HEK293T (cell line): ENCODE measurements around the gene ASIP.

Experiments used
- CTCF ChIA-PET: fragments of 350-600 bp; formaldehyde crosslinking; extraction: SDS; loops from one replicate; lab custom pipeline; 2021; ENCODE audit warnings: antibody characterized with exemption, inconsistent platforms; lab: Yijun Ruan, JAX
- POLR2A ChIA-PET: fragments of 350-600 bp; formaldehyde crosslinking; extraction: SDS; loops from one replicate; lab custom pipeline; 2020; ENCODE audit warnings: antibody characterized with exemption, inconsistent platforms; lab: Yijun Ruan, JAX
- DNase-seq: peaks from one replicate; pipeline ENCODE4 v3.0.0; 2012; ENCODE audit warnings: mixed read lengths; ENCODE audit errors: extremely low spot score
- ARNT ChIP-seq: fragments of 450-650 bp; IDR thresholded peaks from 2 replicates; pipeline ENCODE4 v1.6.1; 2017; ENCODE audit warnings: mild to moderate bottlenecking
- BHLHE40 ChIP-seq: fragments of 450-650 bp; IDR thresholded peaks from 2 replicates; pipeline ENCODE4 v1.6.1; 2016; ENCODE audit warnings: mild to moderate bottlenecking, moderate library complexity, borderline replicate concordance
- CTBP1 ChIP-seq: fragments of 450-650 bp; IDR thresholded peaks from 2 replicates; pipeline ENCODE4 v1.6.1; 2016; ENCODE audit warnings: borderline replicate concordance
- ELF4 ChIP-seq: fragments of 450-650 bp; IDR thresholded peaks from 2 replicates; pipeline ENCODE4 v1.6.1; 2017; ENCODE audit warnings: antibody characterized with exemption
- FOXA1 ChIP-seq: fragments of 450-650 bp; IDR thresholded peaks from 2 replicates; pipeline ENCODE4 v1.6.1; 2016; ENCODE audit warnings: mild to moderate bottlenecking
- FOXK2 ChIP-seq: fragments of 450-650 bp; IDR thresholded peaks from 2 replicates; pipeline ENCODE4 v1.6.1; 2016; ENCODE audit warnings: mild to moderate bottlenecking
- FOXM1 ChIP-seq: fragments of 450-650 bp; IDR thresholded peaks from 2 replicates; pipeline ENCODE4 v1.6.1; 2017; ENCODE audit warnings: mild to moderate bottlenecking, borderline replicate concordance
- HDGF ChIP-seq: fragments of 450-650 bp; IDR thresholded peaks from 2 replicates; pipeline ENCODE4 v1.6.1; 2017; ENCODE audit warnings: antibody characterized with exemption, borderline replicate concordance
- L3MBTL2 ChIP-seq: fragments of 450-650 bp; conservative IDR thresholded peaks from 2 replicates; pipeline ENCODE4 v1.6.1; 2016; ENCODE audit warnings: mild to moderate bottlenecking
- LEF1 ChIP-seq: fragments of 450-650 bp; IDR thresholded peaks from 2 replicates; pipeline ENCODE4 v1.6.1; 2017; ENCODE audit warnings: mild to moderate bottlenecking, borderline replicate concordance
- NFRKB ChIP-seq: fragments of 450-650 bp; IDR thresholded peaks from 2 replicates; pipeline ENCODE4 v1.6.1; 2016; ENCODE audit warnings: mild to moderate bottlenecking, moderate library complexity
- SP1 ChIP-seq: fragments of 450-650 bp; IDR thresholded peaks from 2 replicates; pipeline ENCODE4 v1.6.1; 2017
- SUZ12 ChIP-seq: fragments of 450-650 bp; IDR thresholded peaks from 2 replicates; pipeline ENCODE4 v1.6.1; 2016; ENCODE audit warnings: mild to moderate bottlenecking
- TARDBP ChIP-seq: fragments of 450-650 bp; IDR thresholded peaks from 2 replicates; pipeline ENCODE4 v1.6.1; 2016
- ZNF384 ChIP-seq: fragments of 450-650 bp; IDR thresholded peaks from 2 replicates; pipeline ENCODE4 v1.6.1; 2016
- TF ChIP-seq, protein P1 (sequence below): fragments of 450-650 bp; IDR thresholded peaks from 2 replicates; pipeline ENCODE4 v1.6.1; 2016

Gene ASIP

GRCh38 chr20:34209111-34209510 lies 32.1 kb upstream of the ASIP start:
- ChIA-PET POLR2A (no interaction called here), CTCF (no interaction called here)
- DNase-seq = no peak
- TF ChIP-seq FOXA1 = no peak
- TF ChIP-seq SP1 = no peak

GRCh38 chr20:34210271-34210670 lies 31.0 kb upstream of the ASIP start:
- POLR2A ChIA-PET = no interaction called here
- TF ChIP-seq SUZ12 = no peak
- TF ChIP-seq FOXA1 = no peak
- TF ChIP-seq HDGF = no peak
- TF ChIP-seq FOXM1 = no peak
- no peak for TF ChIP-seq ARNT
- TF ChIP-seq TARDBP = no peak
- TF ChIP-seq CTBP1 = no peak
- no peak for TF ChIP-seq NFRKB
- TF ChIP-seq, protein P1, sequence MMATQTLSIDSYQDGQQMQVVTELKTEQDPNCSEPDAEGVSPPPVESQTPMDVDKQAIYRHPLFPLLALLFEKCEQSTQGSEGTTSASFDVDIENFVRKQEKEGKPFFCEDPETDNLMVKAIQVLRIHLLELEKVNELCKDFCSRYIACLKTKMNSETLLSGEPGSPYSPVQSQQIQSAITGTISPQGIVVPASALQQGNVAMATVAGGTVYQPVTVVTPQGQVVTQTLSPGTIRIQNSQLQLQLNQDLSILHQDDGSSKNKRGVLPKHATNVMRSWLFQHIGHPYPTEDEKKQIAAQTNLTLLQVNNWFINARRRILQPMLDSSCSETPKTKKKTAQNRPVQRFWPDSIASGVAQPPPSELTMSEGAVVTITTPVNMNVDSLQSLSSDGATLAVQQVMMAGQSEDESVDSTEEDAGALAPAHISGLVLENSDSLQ = no peak
- TF ChIP-seq LEF1 = no peak
- TF ChIP-seq FOXK2 = no peak
- no peak for TF ChIP-seq SP1
- TF ChIP-seq ELF4 = no peak
- TF ChIP-seq L3MBTL2 = no peak
- TF ChIP-seq ZNF384 = no peak
- TF ChIP-seq BHLHE40 = no peak
- DNase-seq = no peak
- CTCF ChIA-PET = interaction anchor here (1.2 kb wide), 1 partner anchor 16 kb away, joined by 4 read pairs; no protein-coding TSS in a partner anchor

GRCh38 chr20:34211591-34211990 lies 29.6 kb upstream of the ASIP start:
- CTCF ChIA-PET = no interaction called here
- POLR2A ChIA-PET = no interaction called here
- no peak for DNase-seq
- no peak for TF ChIP-seq HDGF
- TF ChIP-seq ZNF384 = no peak
- TF ChIP-seq SUZ12 = no peak
- no peak for TF ChIP-seq FOXK2
- no peak for TF ChIP-seq ELF4
- no peak for TF ChIP-seq TARDBP
- TF ChIP-seq FOXM1 = no peak
- TF ChIP-seq LEF1 = no peak
- no peak for TF ChIP-seq L3MBTL2
- no peak for TF ChIP-seq SP1
- no peak for TF ChIP-seq ARNT
- TF ChIP-seq NFRKB = no peak
- no peak for TF ChIP-seq CTBP1
- no peak for TF ChIP-seq BHLHE40
- TF ChIP-seq, protein P1 = no peak

DNA sequence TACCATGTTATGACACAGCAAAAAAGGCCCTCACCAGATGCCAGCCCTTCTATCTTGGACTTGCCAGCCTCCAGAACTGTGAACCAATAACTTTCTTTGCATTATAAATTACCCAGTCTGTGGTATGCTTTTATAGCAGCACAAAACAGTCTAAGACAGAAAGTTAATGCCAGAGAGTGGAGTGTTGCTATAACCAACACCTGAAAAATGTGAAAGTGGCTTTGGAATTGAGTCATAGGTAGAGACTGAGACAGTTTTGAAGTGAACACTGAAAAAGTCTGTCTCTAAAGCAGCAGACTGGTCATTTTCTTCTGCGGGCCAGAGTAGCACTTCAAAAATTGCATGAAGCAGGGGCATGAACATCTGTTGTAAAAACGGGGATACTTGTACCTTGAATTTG lies 28.0 kb upstream of the ASIP start:
- DNase-seq = no peak
- no peak for TF ChIP-seq TARDBP
- TF ChIP-seq LEF1 = no peak
- no peak for TF ChIP-seq FOXM1
- TF ChIP-seq ELF4 = no peak
- TF ChIP-seq FOXA1 = no peak
- no peak for TF ChIP-seq SUZ12
- no peak for TF ChIP-seq FOXK2
- TF ChIP-seq ZNF384 = no peak
- TF ChIP-seq SP1 = no peak
- TF ChIP-seq BHLHE40 = no peak
- no peak for TF ChIP-seq NFRKB
- TF ChIP-seq L3MBTL2 = no peak
- TF ChIP-seq, protein P1 = no peak
- no peak for TF ChIP-seq ARNT
- ChIA-PET CTCF (no interaction called here), POLR2A (no interaction called here)

DNA sequence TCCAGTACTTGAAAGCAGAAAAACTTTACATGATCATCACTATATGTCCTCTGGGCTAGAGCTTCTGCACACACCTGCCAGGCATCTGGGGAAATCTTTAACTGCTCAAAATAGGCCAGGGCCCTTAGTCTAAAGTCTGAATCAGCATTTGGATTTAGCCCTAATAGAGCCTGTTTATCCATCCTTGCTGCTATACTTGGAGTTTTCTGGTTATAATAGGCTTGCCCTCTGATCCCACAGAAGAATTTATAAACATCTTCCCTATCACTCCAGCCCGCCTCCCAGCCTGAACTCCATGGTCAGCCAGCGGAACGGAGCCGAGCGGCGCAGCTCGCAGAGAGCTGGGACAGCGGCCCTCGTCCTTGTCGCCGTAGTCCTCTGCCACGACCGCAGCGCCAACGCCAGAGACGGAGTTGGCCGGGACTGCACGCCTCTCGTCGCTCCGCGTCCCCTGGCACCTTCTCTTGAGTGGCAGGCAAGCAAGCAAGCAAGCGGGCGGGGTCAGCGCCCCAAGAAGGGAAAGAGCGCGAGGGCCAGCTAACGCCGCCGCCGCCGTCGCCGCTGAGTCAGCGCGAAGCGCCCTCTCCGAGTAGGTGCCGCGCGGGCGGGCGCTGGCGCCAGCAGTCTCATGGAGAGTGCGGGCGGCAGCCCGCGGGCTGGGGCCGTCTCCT lies 25.4 kb upstream of the ASIP start:
- peak; percentile 77 for DNase-seq
- ChIA-PET POLR2A (interaction anchor here (0.6 kb wide), 1 partner anchor 20 kb away, joined by 3 read pairs; no protein-coding TSS in a partner anchor), CTCF (no interaction called here)
- TF ChIP-seq NFRKB (no peak), SP1 (no peak), L3MBTL2 (peak; percentile 76), FOXA1 (no peak), CTBP1 (no peak), FOXK2 (no peak), TARDBP (no peak), SUZ12 (no peak), ELF4 (no peak), ZNF384 (no peak), HDGF (no peak), ARNT (no peak), BHLHE40 (no peak), FOXM1 (no peak)
- TF ChIP-seq, protein P1 = peak; percentile 95

- no peak; the same call in 1 of the 2 replicates for TF ChIP-seq L3MBTL2
- TF ChIP-seq CTBP1 = no peak
- TF ChIP-seq SUZ12 = no peak
- no peak for TF ChIP-seq ELF4
- no peak for TF ChIP-seq FOXK2
- TF ChIP-seq, protein P1 = no peak
- TF ChIP-seq HDGF = no peak
- TF ChIP-seq SP1 = no peak
- TF ChIP-seq FOXM1 = no peak
- no peak for TF ChIP-seq BHLHE40
- DNase-seq = no peak
- CTCF ChIA-PET = no interaction called here
- POLR2A ChIA-PET = interaction anchor here (0.6 kb wide), 1 partner anchor 21 kb away, joined by 3 read pairs; no protein-coding TSS in a partner anchor
Measured at GRCh38 chr20:34216382-34216742, 24.9 kb upstream of the ASIP start.
